Esophagus muscularis mucosa (tissue), 3 donors: Measurements from ENCODE around the gene GABRB3.
"Not testable (repeated sequence)": the region's sequence is repeated elsewhere in the genome, so short reads cannot be mapped to it uniquely, and the experiment has no call there.

Source experiments
- CTCF ChIP-seq, 3 experiments: fragments of 200-600 bp in 2 of 3; fragments of 450-650 bp in 1 of 3; sonication (generic) in 2 of 3; IDR thresholded peaks; one replicate each; pipeline ENCODE4 v1.5.1; 2017 to 2019; ENCODE audit warnings: antibody characterized with exemption in 3 of 3, mild to moderate bottlenecking in 2 of 3, moderate library complexity in 1 of 3
- POLR2AphosphoS5 ChIP-seq, 2 donors: sonication (generic); formaldehyde crosslinking; IDR thresholded peaks; one replicate each; pipeline ENCODE4 v1.6.1; 2017; ENCODE audit warnings: antibody characterized with exemption in 2 of 2

- TF ChIP-seq CTCF, POLR2AphosphoS5 (IDR thresholded peaks at IDR 0.05): not testable (repeated sequence)
Observed at GRCh38 chr15:26719866-26720265, 53.0 kb downstream of the GABRB3 start.
